ENCODE results near the gene SEMG2.

DNA sequence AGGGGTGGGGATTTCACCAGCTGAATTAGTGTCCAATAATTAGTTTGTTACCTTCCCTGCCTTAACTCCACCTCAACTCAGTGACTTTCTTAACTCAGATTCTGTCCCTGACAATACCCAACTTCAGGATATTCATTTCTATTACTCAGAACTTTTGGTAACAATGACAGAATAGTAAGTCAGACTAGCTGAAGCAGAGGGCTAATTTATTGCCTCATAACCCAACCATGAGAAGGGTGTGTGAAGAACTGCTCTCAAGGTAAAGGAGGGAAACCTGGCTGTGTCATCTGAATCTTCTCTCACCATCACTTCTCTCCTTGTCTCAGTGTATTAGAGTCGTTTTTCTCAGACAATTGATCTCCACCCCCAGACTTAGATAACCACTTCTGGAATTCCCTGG is 47.7 kb upstream of the SEMG2 start:
- TF ChIP-seq POLR2A (IDR thresholded peaks at IDR 0.05), result no peak
- TF ChIP-seq, protein P1, sequence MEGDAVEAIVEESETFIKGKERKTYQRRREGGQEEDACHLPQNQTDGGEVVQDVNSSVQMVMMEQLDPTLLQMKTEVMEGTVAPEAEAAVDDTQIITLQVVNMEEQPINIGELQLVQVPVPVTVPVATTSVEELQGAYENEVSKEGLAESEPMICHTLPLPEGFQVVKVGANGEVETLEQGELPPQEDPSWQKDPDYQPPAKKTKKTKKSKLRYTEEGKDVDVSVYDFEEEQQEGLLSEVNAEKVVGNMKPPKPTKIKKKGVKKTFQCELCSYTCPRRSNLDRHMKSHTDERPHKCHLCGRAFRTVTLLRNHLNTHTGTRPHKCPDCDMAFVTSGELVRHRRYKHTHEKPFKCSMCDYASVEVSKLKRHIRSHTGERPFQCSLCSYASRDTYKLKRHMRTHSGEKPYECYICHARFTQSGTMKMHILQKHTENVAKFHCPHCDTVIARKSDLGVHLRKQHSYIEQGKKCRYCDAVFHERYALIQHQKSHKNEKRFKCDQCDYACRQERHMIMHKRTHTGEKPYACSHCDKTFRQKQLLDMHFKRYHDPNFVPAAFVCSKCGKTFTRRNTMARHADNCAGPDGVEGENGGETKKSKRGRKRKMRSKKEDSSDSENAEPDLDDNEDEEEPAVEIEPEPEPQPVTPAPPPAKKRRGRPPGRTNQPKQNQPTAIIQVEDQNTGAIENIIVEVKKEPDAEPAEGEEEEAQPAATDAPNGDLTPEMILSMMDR (IDR thresholded peaks at IDR 0.05), result no peak

Data from Peyer's patch (tissue), 4 donors.